ENCODE results near the gene CSTPP1. TPM values are rescaled to one million over a fixed set of nuclear protein-coding genes. Genes with fewer than 3 reads are reported as not detected.
A peak's percentile ranks its signal among the peaks of the same experiment; 100 is the strongest.

The CSTPP1 gene
- total and polyA plus RNA-seq, 4 donors = 46.6 to 104 (median 72.3) TPM

DNA sequence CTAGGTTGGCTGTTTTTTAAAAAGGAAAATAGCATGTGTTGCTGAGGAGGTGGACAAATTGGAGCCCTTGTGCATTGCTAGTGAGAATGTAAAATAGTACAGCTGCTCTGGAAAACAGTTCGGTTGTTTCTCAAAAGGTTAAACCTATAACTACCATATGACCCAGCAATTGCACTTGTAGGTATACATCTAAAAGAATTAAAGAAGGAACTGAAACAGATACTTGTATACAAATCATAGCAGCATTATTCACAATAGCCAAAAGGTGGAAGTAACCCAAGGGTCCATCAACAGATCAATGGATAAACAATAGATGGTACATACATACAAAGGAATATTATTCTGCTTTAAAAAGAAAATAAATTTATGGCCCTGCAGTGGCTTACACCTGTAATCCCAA lies 111.4 kb downstream of the CSTPP1 start:
- Histone ChIP-seq H3K9me3 (ENCODE audit: control insufficient read depth, insufficient read depth, low read length) (no peaks in the 10 kb centered on the region), H3K27ac (ENCODE audit: low read depth, low read length) (no peak overlapping the region), H3K27me3 (ENCODE audit: control insufficient read depth, insufficient read depth, low read length) (no peaks in the 10 kb centered on the region), H3K4me1 (ENCODE audit: control insufficient read depth, insufficient read depth, low read length) (no peaks in the 10 kb centered on the region), H3K4me3 (ENCODE audit: low read depth, low read length) (no peak overlapping the region), H3K36me3 (ENCODE audit: control insufficient read depth, insufficient read depth, low read length) (no peaks in the 10 kb centered on the region)
- WGBS (ENCODE audit: insufficient coverage) = no CpG with 5 or more reads among the region's 1 CpG
- DNase-seq (ENCODE audit: low read depth in 4 of 6, low spot score in 6 of 6) = no peak

DNA sequence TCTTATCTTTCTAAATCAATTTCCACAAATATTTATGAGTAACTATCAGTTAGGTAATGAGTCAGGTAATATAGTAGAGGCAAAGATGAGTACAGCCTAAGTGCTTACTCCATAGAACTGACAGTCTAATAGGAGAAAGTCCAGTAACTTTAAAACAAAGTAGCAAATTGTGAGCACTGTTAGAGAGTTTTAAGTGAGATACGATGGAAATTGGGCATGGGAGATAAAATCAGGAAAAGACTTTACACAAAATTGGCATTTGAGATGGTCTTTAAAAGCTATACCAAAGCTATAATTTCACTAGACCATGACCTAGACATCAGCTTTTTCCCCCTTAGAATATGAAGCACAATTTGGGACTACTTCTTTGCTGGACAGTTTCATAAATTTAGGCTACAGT lies 113.7 kb downstream of the CSTPP1 start:
- DNase-seq (ENCODE audit: low read depth in 4 of 6, low spot score in 6 of 6) = no peak
- H3K27ac ChIP-seq (ENCODE audit: low read depth, low read length) = no peak overlapping the region
- no peak overlapping the region for H3K4me3 ChIP-seq (ENCODE audit: low read depth, low read length)
- no peaks in the 10 kb centered on the region for H3K4me1 ChIP-seq (ENCODE audit: control insufficient read depth, insufficient read depth, low read length)
- H3K9me3 ChIP-seq (ENCODE audit: control insufficient read depth, insufficient read depth, low read length) = no peaks in the 10 kb centered on the region
- WGBS (ENCODE audit: insufficient coverage) = no CpG with 5 or more reads among the region's 1 CpG
- no peaks in the 10 kb centered on the region for H3K27me3 ChIP-seq (ENCODE audit: control insufficient read depth, insufficient read depth, low read length)
- H3K36me3 ChIP-seq (ENCODE audit: control insufficient read depth, insufficient read depth, low read length) = peaks cover 7% of the 10 kb centered on the region

DNA sequence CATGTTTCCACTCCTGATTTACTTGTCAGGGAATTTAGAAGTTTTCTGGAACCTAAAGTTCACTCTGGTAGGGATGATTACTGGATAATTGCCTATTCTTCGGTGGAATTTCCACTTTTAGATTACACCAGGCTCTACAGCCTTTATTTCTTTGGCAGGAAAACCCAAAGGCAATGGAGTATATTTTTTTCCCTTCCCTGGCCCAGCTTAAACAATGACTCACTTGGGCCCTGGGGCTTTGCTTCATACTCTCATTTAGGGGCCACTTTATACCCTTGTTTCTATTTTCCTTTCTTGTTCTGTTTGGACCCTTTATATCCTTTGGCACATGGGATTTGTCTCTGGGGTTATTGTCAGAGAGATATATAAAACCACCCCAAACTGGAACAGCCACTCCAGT lies 114.7 kb downstream of the CSTPP1 start:
- H3K9me3 ChIP-seq (ENCODE audit: control insufficient read depth, insufficient read depth, low read length) = no peaks in the 10 kb centered on the region
- no peak overlapping the region for H3K27ac ChIP-seq (ENCODE audit: low read depth, low read length)
- WGBS (ENCODE audit: insufficient coverage) = 80% methylated on average over 1 of the region's 1 CpG
- peaks cover 7% of the 10 kb centered on the region for H3K36me3 ChIP-seq (ENCODE audit: control insufficient read depth, insufficient read depth, low read length)
- no peak overlapping the region for H3K4me3 ChIP-seq (ENCODE audit: low read depth, low read length)
- no peak for DNase-seq (ENCODE audit: low read depth in 4 of 6, low spot score in 6 of 6)
- no peaks in the 10 kb centered on the region for H3K4me1 ChIP-seq (ENCODE audit: control insufficient read depth, insufficient read depth, low read length)
- no peaks in the 10 kb centered on the region for H3K27me3 ChIP-seq (ENCODE audit: control insufficient read depth, insufficient read depth, low read length)

GRCh38 chr11:47052165-47052564 lies 115.6 kb downstream of the CSTPP1 start:
- no peaks in the 10 kb centered on the region for H3K9me3 ChIP-seq (ENCODE audit: control insufficient read depth, insufficient read depth, low read length)
- peaks cover 7% of the 10 kb centered on the region for H3K36me3 ChIP-seq (ENCODE audit: control insufficient read depth, insufficient read depth, low read length)
- no peaks in the 10 kb centered on the region for H3K4me1 ChIP-seq (ENCODE audit: control insufficient read depth, insufficient read depth, low read length)
- no peak overlapping the region for H3K27ac ChIP-seq (ENCODE audit: low read depth, low read length)
- no peaks in the 10 kb centered on the region for H3K27me3 ChIP-seq (ENCODE audit: control insufficient read depth, insufficient read depth, low read length)
- no peak for DNase-seq (ENCODE audit: low read depth in 4 of 6, low spot score in 6 of 6)
- WGBS (ENCODE audit: insufficient coverage) = 96% methylated on average over 5 of the region's 7 CpGs
- no peak overlapping the region for H3K4me3 ChIP-seq (ENCODE audit: low read depth, low read length)

DNA sequence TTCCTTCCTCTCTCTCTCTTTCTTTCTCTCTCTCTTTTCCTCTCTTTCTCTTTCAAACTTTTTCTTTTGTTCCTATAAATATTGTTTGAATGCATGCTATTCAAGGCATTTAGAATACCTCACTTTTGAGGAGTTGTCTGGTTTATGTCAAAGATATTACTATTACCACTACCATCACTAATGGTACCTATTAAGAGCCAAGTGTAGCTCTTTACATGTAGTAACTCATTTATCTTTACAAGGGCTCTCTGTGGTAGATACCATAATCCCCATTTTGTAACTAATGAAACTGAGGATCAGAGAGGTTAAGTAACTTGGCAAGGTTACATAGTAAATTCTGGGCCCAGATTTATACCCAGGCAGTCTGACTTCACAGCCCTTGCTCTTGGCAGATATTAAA lies 116.0 kb downstream of the CSTPP1 start:
- H3K9me3 ChIP-seq (ENCODE audit: control insufficient read depth, insufficient read depth, low read length) = peaks cover 2% of the 10 kb centered on the region
- DNase-seq (ENCODE audit: low read depth in 4 of 6, low spot score in 6 of 6) = no peak

DNA sequence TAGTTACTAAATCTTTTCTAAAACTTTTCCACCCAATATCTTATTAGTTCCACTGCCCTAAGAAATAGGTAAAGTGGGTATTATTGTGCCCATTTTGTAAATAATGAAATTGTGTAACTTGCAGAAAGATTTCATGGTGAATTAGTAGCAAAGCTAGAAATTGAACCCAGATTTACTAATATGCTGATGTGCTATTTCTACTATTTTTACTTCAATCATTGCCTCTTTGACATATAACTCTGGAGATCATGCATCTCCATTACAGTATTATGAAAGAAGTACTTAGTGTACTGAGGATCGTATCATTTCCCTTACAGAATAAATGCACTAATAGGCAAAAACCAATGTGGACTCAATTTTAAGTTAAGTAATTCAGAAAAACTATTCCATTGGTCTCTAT lies 119.0 kb downstream of the CSTPP1 start:
- peaks cover 6% of the 10 kb centered on the region for H3K9me3 ChIP-seq (ENCODE audit: control insufficient read depth, insufficient read depth, low read length)
- peaks cover 11% of the 10 kb centered on the region for H3K36me3 ChIP-seq (ENCODE audit: control insufficient read depth, insufficient read depth, low read length)
- H3K27ac ChIP-seq (ENCODE audit: low read depth, low read length) = no peak overlapping the region
- DNase-seq (ENCODE audit: low read depth in 4 of 6, low spot score in 6 of 6) = no peak
- no peak overlapping the region for H3K4me3 ChIP-seq (ENCODE audit: low read depth, low read length)
- H3K27me3 ChIP-seq (ENCODE audit: control insufficient read depth, insufficient read depth, low read length) = no peaks in the 10 kb centered on the region
- H3K4me1 ChIP-seq (ENCODE audit: control insufficient read depth, insufficient read depth, low read length) = no peaks in the 10 kb centered on the region
- no CpG with 5 or more reads among the region's 1 CpG for WGBS (ENCODE audit: insufficient coverage)

More for the DNA sequence above, 116.0 kb downstream of the CSTPP1 start:
- H3K36me3 ChIP-seq (ENCODE audit: control insufficient read depth, insufficient read depth, low read length) = peaks cover 7% of the 10 kb centered on the region
- H3K27me3 ChIP-seq (ENCODE audit: control insufficient read depth, insufficient read depth, low read length) = no peaks in the 10 kb centered on the region
- no peak overlapping the region for H3K27ac ChIP-seq (ENCODE audit: low read depth, low read length)
- H3K4me1 ChIP-seq (ENCODE audit: control insufficient read depth, insufficient read depth, low read length) = no peaks in the 10 kb centered on the region
- H3K4me3 ChIP-seq (ENCODE audit: low read depth, low read length) = no peak overlapping the region

DNA sequence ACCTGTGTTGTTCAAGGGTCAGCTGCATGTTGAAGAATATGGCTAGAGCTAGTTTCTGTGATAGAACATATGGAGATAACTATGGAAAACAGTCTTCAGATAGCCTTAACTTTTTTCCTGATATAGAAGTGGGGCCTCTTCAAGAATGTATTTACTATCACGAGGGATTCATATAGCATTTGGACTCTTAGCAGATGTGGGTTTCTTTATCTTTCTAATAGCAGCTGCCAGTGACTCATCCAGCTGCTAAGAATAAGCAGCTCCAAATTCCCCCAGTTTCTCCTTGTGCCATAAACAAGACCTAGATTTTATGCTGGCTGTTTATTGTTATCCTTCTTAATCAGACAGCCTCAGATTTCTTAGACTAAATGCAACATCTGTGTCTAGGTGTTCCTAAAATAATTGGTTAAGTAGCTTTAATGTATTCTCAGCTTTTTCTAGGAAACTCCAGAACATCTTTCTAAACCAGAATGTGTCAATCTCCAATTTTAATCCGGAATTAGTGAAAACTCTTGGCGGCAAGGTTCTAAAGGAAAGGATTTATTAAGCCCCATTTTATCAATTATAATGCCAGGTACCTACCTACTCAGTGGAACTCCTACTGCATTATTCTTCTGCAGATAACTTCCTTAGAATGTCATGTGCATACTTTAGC lies 119.8 kb downstream of the CSTPP1 start:
- no peak overlapping the region for H3K4me3 ChIP-seq (ENCODE audit: low read depth, low read length)
- peaks cover 11% of the 10 kb centered on the region for H3K36me3 ChIP-seq (ENCODE audit: control insufficient read depth, insufficient read depth, low read length)
- DNase-seq (ENCODE audit: low read depth in 4 of 6, low spot score in 6 of 6) = no peak
- H3K27me3 ChIP-seq (ENCODE audit: control insufficient read depth, insufficient read depth, low read length) = no peaks in the 10 kb centered on the region
- H3K4me1 ChIP-seq (ENCODE audit: control insufficient read depth, insufficient read depth, low read length) = no peaks in the 10 kb centered on the region
- H3K9me3 ChIP-seq (ENCODE audit: control insufficient read depth, insufficient read depth, low read length) = peaks cover 6% of the 10 kb centered on the region
- no CpG with 5 or more reads among the region's 3 CpGs for WGBS (ENCODE audit: insufficient coverage)
- no peak overlapping the region for H3K27ac ChIP-seq (ENCODE audit: low read depth, low read length)

DNA sequence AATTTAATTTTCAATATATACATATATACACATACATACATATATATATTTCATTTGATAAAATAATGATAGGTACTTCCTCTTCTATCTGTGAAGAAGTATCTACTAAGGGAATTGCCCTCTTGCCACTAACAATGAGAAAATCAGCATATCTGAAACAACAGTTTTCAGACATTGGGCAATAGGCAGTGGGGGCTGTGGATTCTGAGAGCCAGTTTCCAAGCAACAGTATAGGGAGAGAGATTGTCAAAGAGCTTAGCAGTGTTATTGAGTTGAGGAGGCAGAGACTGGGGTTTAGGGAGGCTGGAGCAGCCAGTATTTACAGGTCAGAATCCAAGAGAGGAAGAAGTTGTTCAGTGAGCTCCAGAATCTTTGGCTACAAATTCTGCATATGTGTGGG lies 120.8 kb downstream of the CSTPP1 start:
- Histone ChIP-seq H3K27ac (ENCODE audit: low read depth, low read length) (no peak overlapping the region), H3K27me3 (ENCODE audit: control insufficient read depth, insufficient read depth, low read length) (no peaks in the 10 kb centered on the region), H3K9me3 (ENCODE audit: control insufficient read depth, insufficient read depth, low read length) (peaks cover 6% of the 10 kb centered on the region), H3K4me3 (ENCODE audit: low read depth, low read length) (no peak overlapping the region), H3K4me1 (ENCODE audit: control insufficient read depth, insufficient read depth, low read length) (no peaks in the 10 kb centered on the region), H3K36me3 (ENCODE audit: control insufficient read depth, insufficient read depth, low read length) (peaks cover 11% of the 10 kb centered on the region)
- DNase-seq (ENCODE audit: low read depth in 4 of 6, low spot score in 6 of 6) = no peak

DNA sequence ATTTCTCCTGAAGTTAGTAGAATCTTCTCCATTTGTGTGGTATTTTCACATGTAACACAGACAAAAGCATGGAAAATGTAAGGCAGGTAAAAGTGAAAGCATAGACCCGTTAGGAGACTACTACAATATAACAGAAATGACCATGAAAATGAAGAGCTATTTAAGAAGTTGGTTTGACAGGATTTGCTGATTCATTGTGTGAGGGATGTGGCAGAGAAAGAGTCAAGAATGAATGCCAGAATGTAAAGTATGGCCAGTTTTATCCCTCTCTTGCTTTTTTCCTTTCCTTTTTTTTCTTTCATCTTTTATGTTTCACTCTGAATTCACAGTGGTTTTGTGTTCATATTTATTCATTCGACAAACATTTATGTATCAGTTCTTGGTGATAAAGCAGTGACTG lies 124.2 kb downstream of the CSTPP1 start:
- H3K4me3 ChIP-seq (ENCODE audit: low read depth, low read length) = no peak overlapping the region
- no peak overlapping the region for H3K27ac ChIP-seq (ENCODE audit: low read depth, low read length)
- no peak for DNase-seq (ENCODE audit: low read depth in 4 of 6, low spot score in 6 of 6)
- no CpG with 5 or more reads among the region's 2 CpGs for WGBS (ENCODE audit: insufficient coverage)
- no peaks in the 10 kb centered on the region for H3K4me1 ChIP-seq (ENCODE audit: control insufficient read depth, insufficient read depth, low read length)
- peaks cover 6% of the 10 kb centered on the region for H3K9me3 ChIP-seq (ENCODE audit: control insufficient read depth, insufficient read depth, low read length)
- H3K36me3 ChIP-seq (ENCODE audit: control insufficient read depth, insufficient read depth, low read length) = peaks cover 4% of the 10 kb centered on the region
- H3K27me3 ChIP-seq (ENCODE audit: control insufficient read depth, insufficient read depth, low read length) = no peaks in the 10 kb centered on the region

DNA sequence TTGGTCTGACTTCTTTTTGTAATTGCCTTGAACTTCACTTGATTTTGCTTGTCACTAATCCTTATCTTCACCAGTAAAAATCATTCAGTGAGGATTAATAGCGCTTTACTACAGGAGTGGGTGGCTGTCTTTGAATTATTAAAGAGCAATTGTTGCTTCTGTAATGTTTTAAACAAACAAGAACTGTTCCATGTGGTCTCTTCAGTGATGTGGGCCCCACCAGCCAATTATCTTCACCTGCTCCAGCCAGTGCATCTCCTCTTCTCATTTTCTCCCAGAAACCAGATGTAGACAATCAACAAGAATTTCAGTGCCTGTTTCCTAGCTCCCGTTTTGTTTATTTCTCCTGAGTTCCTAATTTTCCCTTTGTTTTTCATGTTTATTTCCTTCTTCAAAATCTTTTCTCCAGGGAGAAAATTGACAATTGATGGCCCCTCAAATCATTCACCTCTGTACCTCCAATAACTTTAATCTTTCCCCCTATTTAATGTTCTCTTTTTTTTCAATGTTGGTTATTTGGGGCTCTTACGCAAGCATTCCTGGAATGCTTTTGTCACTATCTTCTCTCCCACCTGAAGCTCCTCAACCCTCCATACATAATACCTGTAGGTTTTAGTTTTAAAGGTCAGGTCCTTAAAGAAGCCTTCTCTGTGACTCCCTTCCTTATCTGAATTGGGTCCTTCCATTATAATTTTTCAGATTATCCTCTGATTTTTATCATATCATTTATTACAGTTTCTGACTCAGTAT lies 125.0 kb downstream of the CSTPP1 start:
- Histone ChIP-seq H3K4me1 (ENCODE audit: control insufficient read depth, insufficient read depth, low read length) (no peaks in the 10 kb centered on the region), H3K36me3 (ENCODE audit: control insufficient read depth, insufficient read depth, low read length) (peaks cover 4% of the 10 kb centered on the region), H3K9me3 (ENCODE audit: control insufficient read depth, insufficient read depth, low read length) (peaks cover 6% of the 10 kb centered on the region), H3K27ac (ENCODE audit: low read depth, low read length) (no peak overlapping the region), H3K27me3 (ENCODE audit: control insufficient read depth, insufficient read depth, low read length) (no peaks in the 10 kb centered on the region), H3K4me3 (ENCODE audit: low read depth, low read length) (no peak overlapping the region)
- WGBS (ENCODE audit: insufficient coverage) = 71% methylated on average over 1 of the region's 3 CpGs
- peak in 1 of 6 donors; percentile 2 for DNase-seq (ENCODE audit: low read depth in 4 of 6, low spot score in 6 of 6)
